CD14-positive monocyte (primary cell): Measurements from ENCODE around the gene CX3CL1. TPM values are rescaled to one million over a fixed set of nuclear protein-coding genes. Genes with fewer than 3 reads are reported as not detected.

Experiments used
- DNase-seq, 3 donors: peaks; one replicate each; pipeline ENCODE4 v3.0.0-alpha.2; 2011 to 2022
- H2AFZ ChIP-seq: 2 replicates; pipeline ENCODE4 v1.6.0; 2012; ENCODE audit warnings: mild to moderate bottlenecking, low read depth, low read length, inconsistent platforms; ENCODE audit not compliant: insufficient read depth, poor library complexity, severe bottlenecking
- H3K27ac ChIP-seq, 2 donors: 1 replicate in 1 of 2; 2 replicates in 1 of 2; pipeline ENCODE4 v1.5.1; 2012 to 2013; ENCODE audit warnings: low read length in 2 of 2, control low read depth in 1 of 2, inconsistent platforms in 1 of 2, low read depth in 1 of 2, mild to moderate bottlenecking in 1 of 2
- H3K27me3 ChIP-seq, 2 donors: one replicate each; pipeline versions ENCODE4 v1.6.0 to v1.6.1; 2011 to 2013; ENCODE audit warnings: low read length in 2 of 2; ENCODE audit not compliant: control insufficient read depth in 2 of 2, insufficient read depth in 2 of 2
- H3K36me3 ChIP-seq, 2 donors: replicated peaks in 1 of 2; 1 replicate in 1 of 2; 2 replicates in 1 of 2; pipeline versions ENCODE4 v1.5.1 to v1.6.1; 2012 to 2013; ENCODE audit warnings: low read length in 2 of 2, control low read depth in 1 of 2, inconsistent platforms in 1 of 2, mild to moderate bottlenecking in 1 of 2; ENCODE audit not compliant: insufficient read depth in 2 of 2, control insufficient read depth in 1 of 2
- H3K4me1 ChIP-seq, 2 donors: 1 replicate in 1 of 2; 2 replicates in 1 of 2; pipeline versions ENCODE4 v1.5.1 to v1.6.1; 2012 to 2013; ENCODE audit warnings: low read length in 2 of 2, control low read depth in 1 of 2, inconsistent platforms in 1 of 2, mild to moderate bottlenecking in 1 of 2, moderate library complexity in 1 of 2; ENCODE audit not compliant: insufficient read depth in 2 of 2, control insufficient read depth in 1 of 2
- H3K4me2 ChIP-seq: replicated peaks from 2 replicates; pipeline ENCODE3; 2012; ENCODE audit warnings: low read length, moderate library complexity, mild to moderate bottlenecking; ENCODE audit not compliant: poor library complexity, severe bottlenecking; ENCODE audit errors: extremely low read depth
- H3K4me3 ChIP-seq, 3 experiments: fragments of 200-600 bp in 1 of 3; sonication (generic) in 1 of 3; replicated peaks in 1 of 3; 1 replicate in 2 of 3; 2 replicates in 1 of 3; pipeline ENCODE4 v1.5.1; 2011 to 2013; ENCODE audit warnings: low read length in 3 of 3, mild to moderate bottlenecking in 3 of 3, control low read depth in 2 of 3, low read depth in 2 of 3, inconsistent platforms in 1 of 3, moderate library complexity in 1 of 3
- H3K79me2 ChIP-seq: 2 replicates; pipeline ENCODE4 v1.6.0; 2012; ENCODE audit warnings: mild to moderate bottlenecking, control low read depth, inconsistent platforms, low read length, moderate library complexity; ENCODE audit not compliant: insufficient read depth
- H3K9ac ChIP-seq: 2 replicates; pipeline ENCODE4 v1.6.0; 2017; ENCODE audit warnings: low read length, mild to moderate bottlenecking; ENCODE audit not compliant: insufficient read depth, poor library complexity, severe bottlenecking
- H3K9me3 ChIP-seq, 2 donors: replicated peaks in 1 of 2; 1 replicate in 1 of 2; 2 replicates in 1 of 2; pipeline versions ENCODE4 v1.5.1 to v1.6.1; 2012 to 2013; ENCODE audit warnings: low read length in 2 of 2, control low read depth in 1 of 2; ENCODE audit not compliant: control insufficient read depth in 1 of 2, insufficient read depth in 1 of 2
- H4K20me1 ChIP-seq: 2 replicates; pipeline ENCODE4 v1.6.0; 2012; ENCODE audit warnings: mild to moderate bottlenecking, low read length, control low read depth, moderate library complexity; ENCODE audit not compliant: insufficient read depth
- H3K27ac Mint-ChIP-seq, 7 donors: one replicate each; pipeline ENCODE4 v1.8.0; 2020; ENCODE audit warnings: mild to moderate bottlenecking in 7 of 7, mixed read lengths in 7 of 7, moderate library complexity in 6 of 7, inconsistent platforms in 2 of 7
- H3K27me3 Mint-ChIP-seq, 3 donors: one replicate each; pipeline ENCODE4 v1.8.0; 2021 to 2022; ENCODE audit warnings: low read depth in 3 of 3, mild to moderate bottlenecking in 3 of 3, mixed read lengths in 3 of 3, moderate library complexity in 3 of 3, inconsistent platforms in 1 of 3
- H3K36me3 Mint-ChIP-seq, 2 donors: one replicate each; pipeline ENCODE4 v1.8.0; 2020; ENCODE audit warnings: mixed read lengths in 2 of 2, inconsistent platforms in 1 of 2, mild to moderate bottlenecking in 1 of 2
- H3K4me1 Mint-ChIP-seq: one replicate; pipeline ENCODE4 v1.8.0; 2020; ENCODE audit warnings: mild to moderate bottlenecking, mixed read lengths
- H3K4me3 Mint-ChIP-seq, 2 donors: one replicate each; pipeline ENCODE4 v1.8.0; 2020; ENCODE audit warnings: mild to moderate bottlenecking in 2 of 2, mixed read lengths in 2 of 2, moderate library complexity in 1 of 2
- H3K9me3 Mint-ChIP-seq, 7 donors: one replicate each; pipeline ENCODE4 v1.8.0; 2020 to 2022; ENCODE audit warnings: mixed read lengths in 7 of 7, mild to moderate bottlenecking in 6 of 7, moderate library complexity in 6 of 7, inconsistent platforms in 2 of 7
- CTCF ChIP-seq: fragments of 200-600 bp; IDR thresholded peaks from one replicate; pipeline ENCODE4 v1.8.0; 2022; ENCODE audit warnings: antibody characterized with exemption, mild to moderate bottlenecking
- WGBS: methylation state at CpG from one replicate; pipeline ENCODE4 v1.1.5; 2013; ENCODE audit warnings: missing lambda C conversion rate; ENCODE audit not compliant: insufficient coverage; 5-methylcytosine and 5-hydroxymethylcytosine counted together
- intact Hi-C, 2 donors: fragments of 100-400 bp; cut with micrococcal nuclease; formaldehyde crosslinking; loops; one replicate each; pipeline versions ENCODE4 v1.15.0 to v1.15.1; 2023
- polyA plus RNA-seq, 3 donors: library from polyadenylated mRNA; depleted of rRNA in 1 of 3; unstranded in 2 of 3; stranded (reverse) in 1 of 3; fragments of 300-500 nt in 2 of 3; fragments of >200 nt in 1 of 3; fragmentation: Illumina TruSeq in 2 of 3; gene quantifications; 1 replicate in 2 of 3; 2 replicates in 1 of 3; pipeline ENCODE4 v1.2.3, GENCODE V29; 2012 to 2021

CX3CL1 gene
- polyA plus RNA-seq, 3 donors = not detected

- Mint-ChIP-seq H3K27ac (peak overlapping the region in 2 of 7 donors; percentile 19 to 77), H3K4me3 (no peak overlapping the region), H3K36me3 (peaks cover 0 to 3% of the 10 kb centered on the region in 2 donors), H3K27me3 (peaks cover 12 to 40% (median 25%) of the 10 kb centered on the region in 3 donors), H3K9me3 (peaks cover 0 to 6% (median 2%) of the 10 kb centered on the region in 7 donors), H3K4me1 (peaks cover 34% of the 10 kb centered on the region)
- Histone ChIP-seq H3K9me3 (no peaks in the 10 kb centered on the region), H3K4me1 (peaks cover 29 to 41% of the 10 kb centered on the region in 2 donors), H3K9ac (no peak overlapping the region), H3K79me2 (no peaks in the 10 kb centered on the region), H4K20me1 (no peaks in the 10 kb centered on the region), H2AFZ (no peak overlapping the region), H3K27me3 (peaks cover 0 to 9% of the 10 kb centered on the region in 2 donors), H3K4me3 (no peak overlapping the region), H3K4me2 (no peak overlapping the region), H3K27ac (no peak overlapping the region), H3K36me3 (no peaks in the 10 kb centered on the region)
- intact Hi-C loops = no loop called here
- WGBS = 88% methylated on average over 3 of the region's 6 CpGs
- no peak for DNase-seq
- TF ChIP-seq CTCF = no peak
Measured at GRCh38 chr16:57347858-57348257, 24.4 kb upstream of the CX3CL1 start.

- Mint-ChIP-seq H3K4me1 (peaks cover 29% of the 10 kb centered on the region), H3K36me3 (peaks cover 0 to 2% of the 10 kb centered on the region in 2 donors), H3K4me3 (peak overlapping the region in 1 of 2 donors; percentile 44), H3K27ac (peak overlapping the region in 4 of 7 donors; percentile 9 to 77 (median 67)), H3K9me3 (peaks cover 0 to 6% (median 2%) of the 10 kb centered on the region in 7 donors), H3K27me3 (peaks cover 14 to 40% (median 25%) of the 10 kb centered on the region in 3 donors)
- H3K4me2 ChIP-seq = no peak overlapping the region
- no peaks in the 10 kb centered on the region for H3K79me2 ChIP-seq
- WGBS = 94% methylated on average over 2 of the region's 2 CpGs
- H3K27me3 ChIP-seq = peaks cover 0 to 9% of the 10 kb centered on the region in 2 donors
- DNase-seq = peak; percentile 38 to 55 (median 46)
- H3K36me3 ChIP-seq = no peaks in the 10 kb centered on the region
- no peak overlapping the region for H3K27ac ChIP-seq
- intact Hi-C loops = no loop called here
- H4K20me1 ChIP-seq = no peaks in the 10 kb centered on the region
- no peak overlapping the region for H3K4me3 ChIP-seq
- no peak for TF ChIP-seq CTCF
- H3K4me1 ChIP-seq = peaks cover 25 to 37% of the 10 kb centered on the region in 2 donors
- H3K9me3 ChIP-seq = no peaks in the 10 kb centered on the region
- H2AFZ ChIP-seq = no peak overlapping the region
- H3K9ac ChIP-seq = no peak overlapping the region
Measured at GRCh38 chr16:57348327-57348726, 24.0 kb upstream of the CX3CL1 start.
